Ectodermal cell (in vitro differentiated cells): ENCODE data around the gene KCTD19.

Source experiments
- H3K27ac ChIP-seq: 2 replicates; pipeline ENCODE4 v1.7.0; 2013; ENCODE audit warnings: mild to moderate bottlenecking, low read depth, low read length; ENCODE audit not compliant: insufficient read depth, poor library complexity, severe bottlenecking
- H3K27me3 ChIP-seq: 2 replicates; pipeline ENCODE4 v1.7.0; 2013; ENCODE audit warnings: mild to moderate bottlenecking, low read length; ENCODE audit not compliant: insufficient read depth, control insufficient read depth, poor library complexity, severe bottlenecking
- H3K36me3 ChIP-seq: one replicate; pipeline ENCODE4 v1.7.0; 2013; ENCODE audit warnings: low read length; ENCODE audit not compliant: control insufficient read depth, insufficient read depth
- H3K4me1 ChIP-seq: one replicate; pipeline ENCODE4 v1.7.0; 2013; ENCODE audit warnings: low read length; ENCODE audit not compliant: control insufficient read depth, insufficient read depth
- H3K4me3 ChIP-seq: 2 replicates; pipeline ENCODE4 v1.7.0; 2013; ENCODE audit warnings: low read depth, low read length, control low read depth; ENCODE audit not compliant: insufficient read depth
- H3K9me3 ChIP-seq: 2 replicates; pipeline ENCODE4 v1.7.0; 2013; ENCODE audit warnings: mild to moderate bottlenecking, low read length, moderate library complexity; ENCODE audit not compliant: control insufficient read depth
- WGBS, 2 experiments: methylation state at CpG; one replicate each; pipeline ENCODE4 v1.1.7; 2013; ENCODE audit warnings: missing lambda C conversion rate in 2 of 2; 5-methylcytosine and 5-hydroxymethylcytosine counted together

KCTD19 gene

GRCh38 chr16:67350324-67350723 lies 23.8 kb upstream of the KCTD19 start:
- Histone ChIP-seq H3K4me1 (no peaks in the 10 kb centered on the region), H3K27me3 (no peaks in the 10 kb centered on the region), H3K36me3 (no peaks in the 10 kb centered on the region), H3K9me3 (no peaks in the 10 kb centered on the region), H3K4me3 (no peak overlapping the region), H3K27ac (no peak overlapping the region)
- 83 to 93% methylated on average over 1 of the region's 1 CpG for whole genome bisulfite sequencing, 2 experiments

GRCh38 chr16:67349172-67349571 lies 22.6 kb upstream of the KCTD19 start:
- H3K4me1 ChIP-seq = no peaks in the 10 kb centered on the region
- no peaks in the 10 kb centered on the region for H3K27me3 ChIP-seq
- no peaks in the 10 kb centered on the region for H3K36me3 ChIP-seq
- no peaks in the 10 kb centered on the region for H3K9me3 ChIP-seq
- no peak overlapping the region for H3K27ac ChIP-seq
- no peak overlapping the region for H3K4me3 ChIP-seq

DNA sequence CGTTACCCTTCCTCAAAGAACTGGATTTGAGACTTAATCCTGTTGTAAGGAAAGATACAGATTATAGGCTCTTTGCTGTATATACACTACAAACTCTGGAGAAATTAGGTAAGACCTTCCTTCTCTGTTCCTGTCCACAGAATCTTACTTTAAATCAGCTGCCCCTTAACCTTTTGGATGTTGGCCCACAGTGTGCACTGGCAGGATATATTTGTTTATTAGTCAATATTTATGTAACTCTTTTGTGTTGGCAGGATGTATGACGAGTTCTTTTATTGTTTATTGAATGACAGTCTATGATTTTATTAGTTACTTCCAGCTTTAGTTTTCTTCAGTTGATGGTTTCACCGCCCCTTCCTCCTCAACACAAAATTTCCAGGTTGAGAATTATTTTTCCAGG lies 19.8 kb upstream of the KCTD19 start:
- H3K9me3 ChIP-seq = no peaks in the 10 kb centered on the region
- no peaks in the 10 kb centered on the region for H3K4me1 ChIP-seq
- H3K36me3 ChIP-seq = no peaks in the 10 kb centered on the region
- no peaks in the 10 kb centered on the region for H3K27me3 ChIP-seq
- WGBS, 2 experiments = 94 to 100% methylated on average over 2 to 3 of the region's 3 CpGs
- no peak overlapping the region for H3K4me3 ChIP-seq
- H3K27ac ChIP-seq = no peak overlapping the region

DNA sequence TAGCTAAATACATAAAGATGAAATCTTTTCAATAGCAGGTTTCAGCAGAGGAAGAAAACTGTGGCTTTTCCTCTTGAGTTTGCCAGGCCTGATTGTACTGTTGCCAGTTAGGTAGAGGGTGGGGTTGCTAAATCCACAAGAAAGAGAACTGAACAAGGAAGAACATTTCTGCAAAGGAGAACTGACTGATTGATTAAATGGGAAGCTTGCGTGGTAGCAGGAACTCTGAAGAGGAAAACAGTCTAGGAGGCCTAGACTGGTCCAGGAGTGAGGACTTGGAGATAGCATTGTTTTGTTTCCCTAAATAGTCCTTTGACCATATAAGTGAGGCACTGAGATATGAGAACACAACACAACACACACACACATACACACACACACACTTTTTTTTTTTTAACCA lies 18.9 kb upstream of the KCTD19 start:
- 85 to 92% methylated on average over 1 of the region's 1 CpG for WGBS, 2 experiments
- H3K4me3 ChIP-seq = no peak overlapping the region
- no peaks in the 10 kb centered on the region for H3K9me3 ChIP-seq
- H3K36me3 ChIP-seq = no peaks in the 10 kb centered on the region
- no peaks in the 10 kb centered on the region for H3K4me1 ChIP-seq
- no peaks in the 10 kb centered on the region for H3K27me3 ChIP-seq
- H3K27ac ChIP-seq = no peak overlapping the region

- Histone ChIP-seq H3K36me3 (no peaks in the 10 kb centered on the region), H3K9me3 (no peaks in the 10 kb centered on the region), H3K4me1 (no peaks in the 10 kb centered on the region), H3K27ac (no peak overlapping the region), H3K4me3 (no peak overlapping the region), H3K27me3 (no peaks in the 10 kb centered on the region)
- 94% methylated on average over 4 of the region's 4 CpGs for WGBS, 2 experiments
Observed at GRCh38 chr16:67342616-67343015, 16.1 kb upstream of the KCTD19 start.

DNA sequence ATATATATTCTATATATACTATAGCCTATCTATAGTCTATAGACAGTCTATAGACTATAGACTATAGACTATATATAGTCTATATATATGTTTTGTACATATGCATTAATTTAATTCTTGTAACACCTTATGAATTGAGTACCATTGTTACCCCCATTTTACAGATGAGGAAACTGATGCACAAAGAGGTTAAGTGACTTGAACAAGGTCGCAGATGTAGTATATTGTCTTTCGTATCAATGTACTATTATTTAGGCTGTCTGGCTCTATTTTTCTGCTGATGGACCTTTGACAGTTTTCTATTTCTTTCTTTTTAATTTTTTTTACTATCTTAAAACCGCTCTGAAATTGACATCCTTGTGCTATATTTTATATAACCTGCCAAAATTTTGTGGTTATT lies 14.7 kb upstream of the KCTD19 start:
- Histone ChIP-seq H3K36me3 (no peaks in the 10 kb centered on the region), H3K4me1 (no peaks in the 10 kb centered on the region), H3K4me3 (no peak overlapping the region), H3K9me3 (no peaks in the 10 kb centered on the region), H3K27ac (no peak overlapping the region), H3K27me3 (no peaks in the 10 kb centered on the region)
- WGBS, 2 experiments = 89 to 100% methylated on average over 2 of the region's 3 CpGs

DNA sequence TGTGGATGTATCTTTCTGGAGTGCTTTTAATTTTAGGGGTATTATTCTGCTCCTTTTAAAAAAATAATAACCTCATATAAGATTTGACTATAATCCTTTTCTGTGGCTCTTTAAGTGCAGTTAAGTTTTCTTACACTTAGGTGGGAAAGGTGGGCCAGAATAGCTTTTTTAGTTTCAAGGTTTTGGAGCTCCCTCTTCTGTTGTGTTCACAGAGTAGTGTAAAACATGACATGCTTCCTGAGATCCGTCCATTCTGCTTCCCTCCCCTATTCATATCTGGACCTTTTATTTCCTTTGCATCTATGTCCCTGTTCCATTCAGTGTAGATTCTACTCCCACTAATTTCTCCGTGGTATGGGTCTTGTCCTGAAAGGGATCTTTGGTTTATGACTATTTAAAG lies 12.9 kb upstream of the KCTD19 start:
- Histone ChIP-seq H3K9me3 (no peaks in the 10 kb centered on the region), H3K36me3 (no peaks in the 10 kb centered on the region), H3K27me3 (no peaks in the 10 kb centered on the region), H3K4me1 (no peaks in the 10 kb centered on the region), H3K4me3 (no peak overlapping the region), H3K27ac (no peak overlapping the region)
- WGBS, 2 experiments = 32 to 59% methylated on average over 2 of the region's 2 CpGs

DNA sequence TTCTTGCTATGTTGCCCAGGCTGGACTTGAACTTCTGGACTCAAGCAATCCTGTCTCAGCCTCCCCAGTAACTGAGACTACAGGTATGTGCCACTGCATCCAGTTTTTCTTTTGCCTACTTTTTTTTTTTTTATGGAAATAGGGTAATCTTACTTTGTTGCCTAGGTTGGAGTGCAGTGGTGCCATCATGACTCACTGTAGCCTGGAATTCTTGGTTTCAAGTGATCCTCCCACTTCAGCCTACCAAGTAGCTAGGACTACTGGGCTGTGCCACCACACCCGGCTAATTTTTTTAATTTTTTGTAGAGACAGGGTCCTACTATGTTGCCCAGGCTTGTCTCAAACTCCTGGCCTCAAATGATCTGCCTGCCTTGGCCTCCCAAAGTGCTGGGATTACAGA lies 10.1 kb upstream of the KCTD19 start:
- H3K4me1 ChIP-seq = no peaks in the 10 kb centered on the region
- 83% methylated on average over 1 of the region's 1 CpG for WGBS, 2 experiments

GRCh38 chr16:67336116-67336515 lies 9.6 kb upstream of the KCTD19 start:
- H3K27ac ChIP-seq = no peak overlapping the region
- WGBS, 2 experiments = 100% methylated on average over 1 of the region's 1 CpG; no CpG with 5 or more reads in 1 of the 2 experiments
- H3K4me3 ChIP-seq = no peak overlapping the region
- no peaks in the 10 kb centered on the region for H3K4me1 ChIP-seq
- H3K36me3 ChIP-seq = no peaks in the 10 kb centered on the region
- H3K27me3 ChIP-seq = no peaks in the 10 kb centered on the region
- H3K9me3 ChIP-seq = no peaks in the 10 kb centered on the region

More for the DNA sequence above, 10.1 kb upstream of the KCTD19 start:
- Histone ChIP-seq H3K9me3 (no peaks in the 10 kb centered on the region), H3K4me3 (no peak overlapping the region), H3K36me3 (no peaks in the 10 kb centered on the region), H3K27me3 (no peaks in the 10 kb centered on the region), H3K27ac (no peak overlapping the region)

GRCh38 chr16:67333315-67333714 lies 6.8 kb upstream of the KCTD19 start:
- 64 to 76% methylated on average over 2 of the region's 2 CpGs for WGBS, 2 experiments
- no peak overlapping the region for H3K27ac ChIP-seq
- H3K4me1 ChIP-seq = no peaks in the 10 kb centered on the region
- no peaks in the 10 kb centered on the region for H3K36me3 ChIP-seq
- no peak overlapping the region for H3K4me3 ChIP-seq
- no peaks in the 10 kb centered on the region for H3K9me3 ChIP-seq
- no peaks in the 10 kb centered on the region for H3K27me3 ChIP-seq

DNA sequence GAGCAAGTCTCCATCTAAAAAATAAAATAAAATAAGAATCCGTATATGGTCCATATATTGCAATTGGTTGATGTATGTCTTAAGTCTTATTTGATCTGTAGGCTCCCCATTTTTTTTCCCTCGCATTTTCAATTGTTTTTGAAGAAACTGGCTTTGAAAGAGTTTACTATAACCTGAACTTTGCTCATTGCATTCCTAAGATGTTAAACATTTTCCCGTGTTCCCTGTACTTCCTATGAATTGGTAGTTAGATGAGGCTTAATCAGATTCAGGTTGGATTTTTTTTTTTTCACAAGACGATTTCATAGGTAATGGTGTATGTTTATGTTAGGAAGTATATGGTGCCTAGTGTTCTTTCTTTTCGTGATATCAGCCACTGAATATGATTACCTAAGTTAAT lies 3.4 kb upstream of the KCTD19 start:
- H3K27me3 ChIP-seq = peaks cover 7% of the 10 kb centered on the region
- no peak overlapping the region for H3K4me3 ChIP-seq
- H3K27ac ChIP-seq = no peak overlapping the region
- H3K36me3 ChIP-seq = no peaks in the 10 kb centered on the region
- H3K4me1 ChIP-seq = no peaks in the 10 kb centered on the region
- 86 to 88% methylated on average over 4 to 5 of the region's 5 CpGs for WGBS, 2 experiments
- H3K9me3 ChIP-seq = no peaks in the 10 kb centered on the region
